NOMO-1 (cell line): ENCODE data around the gene MAPK12.
"Not testable (repeated sequence)": the region's sequence is repeated elsewhere in the genome, so short reads cannot be mapped to it uniquely, and the experiment has no call there.

Source experiments
- DNase-seq, 2 experiments: peaks; one replicate each; lab custom pipeline; 2025; ENCODE audit not compliant: unreplicated experiment in 2 of 2; lab: John Stamatoyannopoulos, UW

Gene MAPK12

DNA sequence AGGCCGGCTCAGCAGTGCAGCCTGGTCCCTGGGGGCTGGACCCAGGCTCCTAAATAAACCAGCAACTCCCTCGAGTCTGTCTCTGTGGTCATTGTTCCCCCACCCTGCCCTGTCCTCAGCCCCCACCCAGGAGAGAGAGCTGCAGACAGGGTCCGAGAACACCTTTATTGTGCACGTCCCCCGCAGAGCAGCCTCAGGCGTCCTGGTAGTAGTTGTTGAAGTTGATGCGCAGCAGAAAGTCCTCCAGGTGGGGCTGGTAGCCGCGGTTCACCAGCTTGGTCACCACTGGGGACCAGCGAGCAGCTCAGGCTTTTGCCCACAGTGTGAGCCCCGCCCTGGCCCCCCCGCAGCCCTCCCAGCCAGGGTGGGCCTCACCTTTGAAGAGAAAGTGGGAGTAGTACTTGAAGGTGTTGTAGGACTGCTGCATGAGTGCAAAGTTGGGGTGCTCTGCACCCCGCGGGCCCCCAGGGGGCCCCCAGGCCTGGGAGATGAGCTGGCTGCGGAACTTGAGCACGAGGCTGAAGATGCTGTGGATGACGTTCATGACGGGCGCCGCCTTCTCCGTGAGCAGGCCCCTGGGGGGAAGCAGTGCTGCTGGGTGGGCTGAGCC lies 43.8 kb downstream of the MAPK12 start:
- no peak for DNase-seq

DNA sequence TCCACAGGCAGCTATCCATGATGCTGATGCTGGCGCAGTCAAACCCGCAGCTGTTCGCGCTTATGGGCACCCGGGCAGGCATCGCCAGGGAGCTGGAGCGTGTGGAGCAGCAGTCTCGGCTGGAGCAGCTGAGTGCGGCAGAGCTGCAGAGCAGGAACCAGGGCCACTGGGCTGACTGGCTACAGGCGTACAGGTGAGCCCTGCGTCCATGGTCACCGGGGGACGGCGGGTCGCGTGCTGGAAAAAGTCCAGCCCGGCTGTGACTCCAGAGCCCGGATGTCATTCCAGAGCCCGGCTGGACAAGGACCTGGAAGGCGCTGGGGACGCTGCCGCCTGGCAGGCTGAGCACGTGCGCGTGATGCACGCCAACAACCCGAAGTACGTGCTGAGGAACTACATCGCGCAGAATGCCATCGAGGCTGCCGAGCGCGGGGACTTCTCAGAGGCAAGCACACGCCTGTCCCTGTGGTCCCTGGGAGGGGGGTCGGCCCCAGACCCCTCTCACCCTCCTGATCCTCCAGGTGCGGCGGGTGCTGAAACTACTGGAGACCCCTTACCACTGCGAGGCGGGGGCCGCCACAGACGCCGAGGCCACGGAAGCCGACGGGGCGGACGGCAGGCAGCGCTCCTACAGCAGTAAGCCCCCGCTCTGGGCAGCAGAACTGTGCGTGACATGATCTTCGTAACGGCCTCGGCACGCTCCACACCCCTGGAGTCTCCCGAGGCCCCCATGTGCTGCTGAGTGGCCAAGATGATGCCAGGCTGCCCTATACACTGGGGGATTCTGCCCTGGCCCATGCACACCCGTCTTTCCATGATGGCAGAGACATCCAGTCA lies 44.6 kb downstream of the MAPK12 start:
- no peak for DNase-seq

DNA sequence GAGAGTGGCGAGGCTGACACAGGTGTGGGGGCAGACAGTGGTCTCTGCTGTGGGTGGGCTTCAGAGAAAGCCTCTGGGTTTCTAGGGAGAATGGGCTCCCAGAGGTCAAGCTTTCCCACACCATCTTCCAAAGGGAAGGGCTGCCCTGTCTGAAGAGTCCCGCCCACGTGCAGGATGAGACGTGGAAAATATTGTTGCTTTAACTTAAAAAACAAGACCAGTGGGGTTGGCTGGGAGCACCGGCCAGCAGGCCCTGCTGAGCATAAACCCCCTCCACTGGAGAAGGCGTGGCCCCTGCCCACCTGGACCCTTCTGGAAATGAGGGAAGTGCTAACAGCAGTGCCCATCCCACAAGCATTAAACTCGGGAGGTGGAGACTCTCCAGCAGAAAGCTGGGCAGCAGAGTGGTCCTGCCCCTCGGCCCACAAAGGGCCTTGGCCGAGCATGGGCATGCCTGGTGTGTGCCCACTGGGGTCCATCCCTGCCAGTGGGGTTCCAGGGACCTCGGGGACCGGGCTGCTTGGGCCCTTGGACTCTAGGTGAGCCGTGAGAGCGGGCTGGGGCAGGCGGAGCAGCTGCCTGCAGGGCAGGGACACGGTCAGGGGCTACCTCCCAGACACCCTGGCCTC lies 45.3 kb downstream of the MAPK12 start:
- DNase-seq = no peak

DNA sequence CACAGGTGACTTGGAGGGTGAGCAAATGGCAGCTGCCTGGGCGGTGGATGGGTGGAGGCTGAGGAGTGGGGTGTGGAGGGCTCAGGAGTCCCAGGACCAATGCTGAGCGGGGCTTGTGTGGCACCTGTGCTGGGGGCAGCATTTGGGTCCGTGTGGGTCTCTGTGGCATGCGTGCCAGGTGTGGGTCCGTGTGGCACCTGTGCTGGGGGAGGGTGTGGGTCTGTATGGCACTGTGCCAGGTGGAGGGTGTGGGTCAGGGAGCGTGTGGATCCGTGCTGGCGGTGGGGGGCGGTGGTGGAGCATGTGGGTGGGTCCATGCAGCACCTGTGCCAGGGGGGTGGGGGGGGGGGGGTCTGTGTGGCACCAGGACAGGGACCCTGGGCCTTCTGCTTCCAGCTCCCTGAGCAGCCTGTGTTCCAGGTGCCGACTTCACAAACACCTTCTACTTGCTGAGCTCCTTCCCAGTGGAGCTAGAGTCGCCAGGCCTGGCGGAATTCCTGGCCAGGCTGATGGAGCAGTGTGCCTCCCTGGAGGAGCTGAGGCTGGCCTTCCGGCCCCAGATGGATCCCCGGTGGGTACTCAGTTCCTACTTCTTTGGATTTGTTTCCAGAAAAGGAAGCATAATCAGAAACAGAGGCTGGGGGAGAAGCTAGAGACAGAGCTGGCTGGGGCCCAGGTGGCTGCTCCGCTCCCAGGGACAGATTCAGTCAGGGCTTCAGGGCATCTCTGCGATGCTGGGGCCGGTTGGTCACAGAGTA lies 46.0 kb downstream of the MAPK12 start:
- no peak for DNase-seq

DNA sequence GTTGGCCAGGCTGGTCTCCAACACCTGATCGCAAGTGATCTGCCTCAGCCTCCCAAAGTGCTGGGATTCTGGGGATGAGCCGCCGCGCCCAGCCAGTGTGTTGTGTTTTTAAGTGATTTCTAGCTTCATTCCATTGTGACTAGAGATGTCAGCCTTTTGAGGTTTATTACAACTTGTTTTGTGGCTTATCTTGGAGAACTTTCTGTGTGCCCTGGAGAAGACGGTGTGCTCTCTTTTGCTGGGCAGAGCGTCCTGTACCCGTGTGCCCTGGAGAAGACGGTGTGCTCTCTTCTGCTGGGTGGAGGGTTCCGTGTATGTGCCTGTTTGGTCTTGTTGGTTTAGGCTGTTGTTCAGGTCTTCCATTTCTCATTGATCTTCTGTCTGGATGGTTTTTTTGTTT lies 48.2 kb downstream of the MAPK12 start:
- no peak for DNase-seq

DNA sequence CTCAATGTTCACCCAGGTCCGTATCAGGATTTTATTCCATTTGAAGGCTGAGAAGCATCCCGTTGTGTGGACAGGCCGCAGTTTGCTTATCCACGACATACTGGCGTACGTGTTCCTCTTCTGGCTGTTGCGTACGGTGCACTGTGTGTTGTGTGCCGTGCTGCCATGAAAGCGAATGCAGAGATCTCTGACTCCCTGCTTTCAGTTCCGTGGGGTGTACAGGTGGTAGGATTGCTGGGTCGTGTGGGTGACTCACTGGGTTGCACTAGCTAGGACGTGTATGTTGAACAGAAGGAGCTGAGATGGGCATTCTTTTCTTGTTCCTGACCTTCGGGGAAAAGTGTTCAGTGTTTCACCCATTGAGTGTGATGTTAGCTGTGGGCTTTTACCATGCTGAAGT lies 50.3 kb downstream of the MAPK12 start:
- DNase-seq = no peak

DNA sequence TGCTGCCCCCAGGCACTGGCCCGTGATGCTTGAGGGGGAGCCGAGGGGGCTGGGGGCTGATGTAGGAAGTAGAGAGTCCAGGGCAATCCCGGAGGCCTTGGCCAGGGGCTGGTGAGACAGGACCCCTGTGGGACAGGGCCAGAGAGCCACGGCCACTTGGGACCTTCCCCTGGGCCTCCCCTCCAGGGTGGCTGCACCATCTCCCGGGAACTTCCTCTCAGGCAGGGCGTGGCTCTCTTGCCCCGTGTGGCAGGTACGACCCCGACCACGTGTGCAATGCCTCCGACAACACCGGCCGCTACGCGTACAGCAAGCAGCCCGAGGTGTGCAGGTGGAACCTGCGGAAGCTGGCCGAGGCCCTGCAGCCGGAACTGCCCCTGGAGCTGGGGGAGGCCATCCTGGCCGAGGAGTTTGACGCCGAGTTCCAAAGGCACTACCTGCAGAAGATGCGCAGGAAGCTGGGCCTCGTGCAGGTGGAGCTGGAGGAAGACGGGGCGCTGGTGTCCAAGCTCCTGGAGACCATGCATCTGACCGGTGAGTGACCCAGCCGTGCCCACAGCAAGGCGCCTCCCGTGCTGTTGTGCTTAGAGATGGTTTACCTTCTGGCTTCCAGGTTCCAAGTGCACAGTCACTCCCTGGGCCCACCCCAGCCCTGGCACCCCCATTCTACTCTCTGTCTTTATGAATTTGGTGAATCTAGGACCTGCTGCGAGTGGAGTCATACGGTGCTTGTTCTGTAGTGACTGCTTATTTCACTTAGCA lies 50.9 kb downstream of the MAPK12 start:
- no peak for DNase-seq

DNA sequence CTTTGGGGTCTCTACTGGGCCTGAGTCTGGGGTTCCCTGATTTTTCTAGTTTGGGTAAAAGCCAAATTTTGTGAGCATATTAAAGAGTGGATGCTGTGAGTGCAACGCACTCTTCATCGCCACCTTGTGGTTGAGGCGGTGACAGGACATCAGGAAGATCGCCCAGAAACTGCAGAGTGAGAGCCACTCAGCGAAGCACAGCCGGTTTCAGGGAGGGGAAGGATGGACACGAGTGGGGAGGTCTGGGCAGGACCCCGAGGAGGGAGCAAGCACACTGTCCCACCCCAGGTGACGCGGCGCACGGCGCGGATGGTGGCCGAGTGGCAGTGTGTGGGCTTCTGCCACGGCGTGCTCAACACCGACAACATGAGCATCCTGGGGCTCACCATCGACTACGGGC lies 51.6 kb downstream of the MAPK12 start:
- DNase-seq = peak; percentile 22 to 47

DNA sequence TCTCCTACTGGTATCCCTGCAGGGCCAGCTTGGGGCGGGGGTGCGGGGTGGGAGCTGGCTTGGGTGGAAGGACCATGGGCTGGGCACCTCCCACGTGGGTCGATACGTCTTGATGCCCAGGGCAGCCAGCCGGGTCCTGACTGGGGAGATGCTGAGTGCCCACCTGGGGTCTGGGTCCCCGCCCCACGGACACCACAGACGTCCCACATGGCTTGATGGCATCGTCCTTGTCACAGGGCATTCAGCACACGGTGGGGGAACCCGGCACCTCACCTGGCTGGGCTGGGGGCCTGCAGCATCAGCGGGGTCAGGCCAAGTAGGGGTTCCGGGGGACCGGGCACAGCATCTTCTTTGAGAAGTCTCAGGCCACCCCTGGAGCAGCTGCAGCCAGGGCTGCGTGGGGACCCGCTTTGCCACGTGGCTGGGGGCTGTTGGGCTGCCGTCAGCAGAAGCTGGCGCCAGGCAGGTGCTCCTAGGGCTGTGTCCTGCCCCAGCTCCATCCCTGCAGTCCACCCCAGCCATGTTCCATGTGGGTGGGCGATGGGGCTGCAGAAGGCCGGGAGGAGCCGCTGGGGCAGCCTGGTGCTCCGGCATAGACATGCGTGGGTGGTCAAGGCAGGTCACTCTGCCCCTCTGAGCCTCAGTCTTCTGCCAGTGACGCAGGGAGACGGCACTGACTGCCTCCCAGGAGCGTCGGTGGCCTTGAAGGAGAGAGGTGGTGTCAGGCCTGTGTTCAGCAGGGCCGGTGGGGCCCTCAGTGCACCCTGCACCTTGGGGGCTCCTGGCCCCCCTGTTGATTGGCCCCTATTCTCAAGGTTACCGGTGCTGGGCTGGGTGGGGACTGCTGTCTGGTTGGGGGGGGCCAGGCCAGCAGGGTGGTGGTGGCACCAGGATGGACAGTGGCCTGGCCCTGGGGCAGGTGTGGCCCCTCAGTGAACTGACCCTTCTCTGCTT lies 52.3 kb downstream of the MAPK12 start:
- no peak for DNase-seq

DNA sequence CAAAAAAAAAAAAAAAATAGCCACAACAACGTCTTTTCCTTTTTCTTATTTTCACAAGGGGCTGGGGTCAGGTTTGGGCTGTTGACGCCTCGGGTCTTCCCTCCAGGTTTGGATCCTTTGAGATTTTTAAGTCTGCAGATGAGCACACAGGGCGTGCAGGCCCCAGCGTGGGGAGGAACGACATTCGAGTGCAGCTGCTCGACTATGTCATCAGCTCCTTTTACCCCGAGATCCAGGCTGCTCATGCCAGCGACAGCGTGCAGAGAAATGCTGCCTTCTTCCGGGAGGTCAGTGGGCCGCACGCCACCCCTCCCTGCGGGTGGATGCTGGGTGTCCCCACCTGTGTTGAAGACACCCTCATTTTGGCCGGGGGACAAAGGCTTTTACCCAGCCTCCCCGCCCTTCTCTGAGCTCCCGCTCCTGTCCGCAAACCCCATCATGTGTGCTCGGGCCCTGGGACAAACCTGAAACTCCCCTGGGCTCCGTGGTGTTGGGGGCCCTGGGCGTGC lies 53.0 kb downstream of the MAPK12 start:
- no peak for DNase-seq

DNA sequence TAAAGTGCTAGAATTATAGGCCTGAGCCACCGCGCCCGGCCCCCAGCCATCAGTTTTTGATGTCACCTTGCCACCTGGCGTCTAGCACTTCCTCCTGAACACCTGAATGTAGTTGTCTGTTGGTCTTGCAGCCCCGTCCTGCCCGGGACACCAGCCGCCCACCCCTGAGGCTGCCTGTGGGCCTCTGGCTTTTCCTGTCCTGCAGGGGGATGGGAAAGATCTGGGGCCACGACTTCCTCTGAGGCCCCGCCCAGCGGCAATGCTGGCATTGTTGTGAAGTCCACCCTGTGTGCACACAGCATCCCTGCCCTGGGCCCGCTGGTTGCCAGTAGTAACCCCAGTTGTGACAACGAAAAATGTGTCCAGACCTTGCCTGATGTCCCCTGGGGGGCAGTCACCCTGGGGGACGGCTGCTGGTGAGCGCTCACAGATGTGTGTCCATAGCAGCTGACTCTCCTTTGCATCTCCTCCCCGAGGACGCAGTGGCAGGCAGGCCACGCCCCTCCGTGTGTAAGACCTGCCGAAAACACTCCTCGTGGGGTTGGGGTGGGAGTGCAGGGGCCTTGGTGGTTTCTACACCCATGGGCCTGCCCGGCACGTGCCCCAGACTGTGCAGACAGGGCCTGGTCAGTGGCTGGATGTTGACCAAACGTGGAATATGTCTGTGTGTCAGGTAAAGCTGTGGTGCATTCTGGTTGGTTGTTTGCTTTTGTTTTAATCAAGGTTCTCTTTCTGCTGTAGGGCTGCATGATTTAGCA lies 53.9 kb downstream of the MAPK12 start:
- no peak for DNase-seq

DNA sequence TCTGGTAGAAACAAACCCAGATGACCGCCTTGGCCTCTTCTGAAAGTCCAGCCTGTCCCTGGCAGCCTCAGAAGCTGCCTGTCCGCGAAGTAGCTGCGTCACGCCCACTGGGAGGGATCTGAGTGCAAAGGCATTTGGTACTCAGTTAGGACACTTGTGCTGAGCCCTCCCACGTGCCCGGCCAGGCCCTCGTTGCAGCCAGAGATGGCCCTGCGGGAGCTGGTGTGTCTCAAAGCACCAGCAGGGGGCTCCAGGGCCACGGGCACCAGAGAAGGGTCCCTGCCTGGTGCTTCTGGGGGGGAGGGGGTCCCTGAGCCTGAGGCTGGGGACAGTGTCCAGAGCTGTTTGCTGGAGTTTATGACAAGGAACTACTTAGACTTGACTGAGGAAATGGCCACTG lies 54.9 kb downstream of the MAPK12 start:
- no peak for DNase-seq

DNA sequence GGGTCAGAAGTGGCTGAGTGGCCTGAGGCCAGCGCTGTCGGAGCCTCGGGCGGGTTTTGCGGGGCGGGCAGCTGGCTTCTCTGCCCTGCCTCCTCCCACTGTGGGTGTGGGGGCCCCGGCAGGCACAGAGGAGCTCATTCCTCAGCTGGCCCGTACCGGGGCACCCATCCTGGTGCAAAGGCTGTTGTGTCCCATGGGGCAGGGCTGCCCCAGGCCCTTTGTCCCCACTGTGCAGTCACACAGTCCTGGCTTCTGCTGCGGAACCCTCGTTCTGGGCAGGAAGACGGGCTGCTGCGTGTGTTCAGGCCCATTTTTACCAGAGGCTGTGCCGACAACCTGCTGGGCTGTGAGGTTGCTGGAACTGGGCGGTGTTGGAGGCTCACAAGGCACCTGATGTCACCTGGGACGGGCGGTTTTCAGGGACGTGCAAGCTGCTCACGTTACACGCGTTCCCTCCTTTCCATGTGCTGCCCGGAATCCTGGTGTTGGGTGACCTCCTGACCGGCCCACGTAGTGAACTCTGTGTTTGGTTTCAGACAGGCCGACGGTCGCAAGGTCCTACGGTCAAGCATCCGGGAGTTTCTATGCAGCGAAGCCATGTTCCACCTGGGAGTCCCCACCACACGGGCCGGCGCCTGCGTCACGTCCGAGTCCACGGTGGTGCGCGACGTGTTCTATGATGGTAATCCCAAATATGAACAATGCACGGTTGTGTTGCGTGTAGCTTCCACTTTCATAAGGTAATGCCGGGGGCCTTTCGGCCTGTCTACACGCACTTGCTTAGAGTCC lies 55.5 kb downstream of the MAPK12 start:
- no peak for DNase-seq

DNA sequence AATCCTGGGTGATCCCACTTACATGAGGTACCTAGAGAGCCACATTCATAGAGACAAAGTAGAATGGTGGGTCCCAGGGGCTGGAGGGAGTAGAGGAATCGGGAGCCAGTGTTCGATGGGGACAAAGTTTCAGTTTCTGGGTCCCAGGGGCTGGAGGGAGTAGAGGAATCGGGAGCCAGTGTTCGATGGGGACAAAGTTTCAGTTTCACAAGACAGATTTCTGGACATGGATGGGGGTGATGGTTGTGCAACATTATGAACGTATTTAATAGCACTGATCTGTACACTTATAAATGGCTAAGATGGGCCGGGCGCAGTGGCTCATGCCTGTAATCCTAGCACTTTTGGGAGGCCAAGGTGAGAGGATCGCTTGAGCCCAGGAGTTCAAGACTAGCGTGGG lies 56.5 kb downstream of the MAPK12 start:
- DNase-seq = not testable (repeated sequence)

DNA sequence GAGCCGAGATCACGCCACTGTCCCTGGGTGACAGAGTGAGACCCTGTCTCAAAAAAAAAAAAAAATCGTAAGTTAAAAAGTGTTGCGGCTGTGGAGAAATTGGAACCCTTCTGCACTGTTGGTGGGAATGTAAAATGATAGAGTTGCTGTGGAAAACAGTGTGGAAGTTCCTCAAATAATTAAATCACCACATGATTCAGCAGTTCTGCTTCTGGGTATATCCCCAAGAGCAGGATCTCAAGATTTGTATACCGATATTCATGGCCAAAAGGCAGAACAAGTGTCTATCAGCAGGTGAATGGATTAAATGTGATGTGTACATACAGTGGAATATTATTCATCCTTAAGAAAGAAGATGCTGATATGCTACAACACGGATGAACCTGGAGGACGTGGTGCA lies 56.9 kb downstream of the MAPK12 start:
- DNase-seq = peak in 1 of 2 experiments; percentile 18

DNA sequence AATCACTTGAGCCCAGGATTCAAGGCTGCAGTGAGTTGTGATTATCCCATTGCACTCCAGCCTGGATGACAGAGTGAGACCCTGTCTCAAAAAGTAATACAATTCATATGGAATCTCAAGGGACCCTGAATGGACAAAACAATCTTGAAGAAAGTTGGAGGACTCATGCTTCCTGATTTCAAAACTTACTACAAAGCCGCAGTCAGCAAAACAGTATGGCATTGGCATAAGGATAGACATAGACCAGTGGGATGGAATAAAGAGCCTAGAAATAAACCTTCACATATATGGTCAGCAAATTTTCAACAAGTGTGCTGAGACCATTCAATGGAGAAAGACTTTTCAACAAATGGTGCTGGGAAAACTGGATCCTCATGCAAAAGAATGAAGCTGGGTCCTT lies 58.2 kb downstream of the MAPK12 start:
- no peak for DNase-seq
